GM12878 (cell line): ENCODE measurements around the gene CHRDL2. TPM values are rescaled to one million over a fixed set of nuclear protein-coding genes. Genes with fewer than 3 reads are reported as not detected.

Source experiments
- ATAC-seq: fragments of 200-7000 bp; cut with Tn5 transposase; 3 replicates; pipeline ENCODE4 v1.9.1; 2020; ENCODE audit warnings: mild to moderate bottlenecking, moderate library complexity
- BruUV-seq: library from RNA; stranded (reverse); fragments of 400-500 nt; replicated peaks from 2 replicates; lab custom pipeline; 2021; lab: Mats Ljungman, UMichigan
- CTCF ChIA-PET: fragments of 300-600 bp; sonication (Branson Sonifier 250); formaldehyde crosslinking; extraction: SDS; loops from one replicate; lab custom pipeline; 2021; ENCODE audit warnings: inconsistent platforms; lab: Yijun Ruan, JAX
- POLR2A ChIA-PET: fragments of 350-600 bp; formaldehyde crosslinking; extraction: SDS; loops from one replicate; lab custom pipeline; 2021; ENCODE audit warnings: inconsistent platforms; lab: Charles Lee
- RAD21 ChIA-PET: fragments of 300-600 bp; sonication (Branson Sonifier 250); formaldehyde crosslinking; loops from one replicate; lab custom pipeline; 2023; ENCODE audit warnings: antibody characterized with exemption; ENCODE audit not compliant: unreplicated experiment; lab: Charles Lee
- SMC1A ChIA-PET: fragments of 300-600 bp; sonication (Branson Sonifier 250); formaldehyde crosslinking; loops from one replicate; lab custom pipeline; 2023; ENCODE audit not compliant: unreplicated experiment, uncharacterized antibody; lab: Charles Lee
- DNase-seq: peaks from one replicate; pipeline ENCODE4 v3.0.0-alpha.2; 2011; ENCODE audit warnings: low read depth, low spot score
- FAIRE-seq: peaks from 3 replicates; lab custom pipeline; 2011; peaks lifted over from hg19 to GRCh38; lab: Jason Lieb, UNC
- H2AFZ ChIP-seq: 2 replicates; pipeline ENCODE4 v1.6.0; 2011; ENCODE audit warnings: low read depth, low read length, control low read depth; ENCODE audit not compliant: control insufficient read depth
- H3K27ac ChIP-seq: 2 replicates; pipeline ENCODE4 v1.5.1; 2011; ENCODE audit warnings: control low read depth; ENCODE audit not compliant: control insufficient read depth, insufficient read depth
- H3K27me3 ChIP-seq, 2 experiments: replicated peaks in 1 of 2; 2 replicates each; pipeline versions ENCODE4 v1.6.0 to v1.6.1; 2011; ENCODE audit warnings: low read length in 1 of 2; ENCODE audit not compliant: control insufficient read depth in 2 of 2, insufficient read depth in 2 of 2
- H3K36me3 ChIP-seq, 2 experiments: 2 replicates each; pipeline ENCODE4 v1.5.1; 2011; ENCODE audit warnings: low read length in 1 of 2; ENCODE audit not compliant: control insufficient read depth in 2 of 2, insufficient read depth in 2 of 2
- H3K4me1 ChIP-seq: 2 replicates; pipeline ENCODE4 v1.6.1; 2011; ENCODE audit warnings: mild to moderate bottlenecking, low read length, moderate library complexity, mixed read lengths; ENCODE audit not compliant: control insufficient read depth, insufficient read depth
- H3K4me2 ChIP-seq: 2 replicates; pipeline ENCODE4 v1.6.0; 2011; ENCODE audit warnings: control low read depth; ENCODE audit not compliant: control insufficient read depth, insufficient read depth
- H3K4me3 ChIP-seq: fragments of 200-600 bp; sonication (generic); 2 replicates; pipeline ENCODE4 v1.5.1; 2016
- H3K79me2 ChIP-seq: 2 replicates; pipeline ENCODE4 v1.6.0; 2011; ENCODE audit warnings: low read length; ENCODE audit not compliant: control insufficient read depth, insufficient read depth
- H3K9ac ChIP-seq: 2 replicates; pipeline ENCODE4 v1.8.0; 2011; ENCODE audit warnings: low read length, control low read depth, mixed read lengths; ENCODE audit not compliant: control insufficient read depth, insufficient read depth
- H3K9me3 ChIP-seq: replicated peaks from 3 replicates; pipeline ENCODE4 v1.5.1; 2011; ENCODE audit warnings: mild to moderate bottlenecking, low read length; ENCODE audit not compliant: control insufficient read depth, insufficient read depth
- H4K20me1 ChIP-seq: 2 replicates; pipeline ENCODE4 v1.6.0; 2011; ENCODE audit not compliant: control insufficient read depth, insufficient read depth
- BACH1 ChIP-seq: fragments of 450-650 bp; IDR thresholded peaks from 2 replicates; pipeline ENCODE4 v1.6.1; 2017; ENCODE audit warnings: mild to moderate bottlenecking, borderline replicate concordance
- CBX5 ChIP-seq: sonication (generic); IDR thresholded peaks from 2 replicates; pipeline ENCODE4 v1.6.1; 2016; ENCODE audit warnings: low read depth, moderate library complexity, mild to moderate bottlenecking, inconsistent platforms
- EP300 ChIP-seq, 2 experiments: fragments of 150-350 bp in 1 of 2; IDR thresholded peaks; 2 replicates each; pipeline ENCODE4 v1.6.1; 2011 to 2012; ENCODE audit warnings: low read depth in 2 of 2, low read length in 2 of 2, borderline replicate concordance in 1 of 2, improper control_type of control experiment in 1 of 2, inconsistent platforms in 1 of 2; ENCODE audit not compliant: control insufficient read depth in 1 of 2
- IRF4 ChIP-seq: IDR thresholded peaks from 2 replicates; pipeline ENCODE4 v1.6.1; 2011; ENCODE audit warnings: low read depth, low read length
- MAX ChIP-seq: IDR thresholded peaks from 2 replicates; pipeline ENCODE4 v1.6.1; 2012; ENCODE audit warnings: low read depth, low read length, improper control_type of control experiment
- TARDBP ChIP-seq: IDR thresholded peaks from 2 replicates; pipeline ENCODE4 v1.6.1; 2016; ENCODE audit warnings: borderline replicate concordance
- ZBTB40 ChIP-seq: fragments of 450-650 bp; IDR thresholded peaks from 2 replicates; pipeline ENCODE4 v1.6.1; 2016; ENCODE audit warnings: mild to moderate bottlenecking, moderate library complexity, borderline replicate concordance
- WGBS: methylation state at CpG from one replicate; pipeline ENCODE4 v1.1.6; 2016; ENCODE audit warnings: low lambda C conversion rate; ENCODE audit not compliant: insufficient replicate concordance, insufficient coverage; ENCODE audit errors: missing lambda C conversion rate; 5-methylcytosine and 5-hydroxymethylcytosine counted together
- in situ Hi-C: fragments of 300-500 bp; cut with MboI; formaldehyde crosslinking; loops from 9 replicates; pipeline ENCODE4 v1.14.3; 2018; ENCODE audit warnings: mixed read lengths
- intact Hi-C: fragments of 100-400 bp; cut with micrococcal nuclease; formaldehyde crosslinking; loops from one replicate; pipeline ENCODE4 v1.14.2; 2022; ENCODE audit not compliant: unreplicated experiment
- polyA plus RNA-seq, 11 experiments: library from polyadenylated mRNA; depleted of rRNA in 4 of 11; unstranded in 6 of 11; stranded (reverse) in 5 of 11; fragments of >200 nt; fragmentation: Nextera tagmentation in 4 of 11; fragmentation: Illumina TruSeq in 1 of 11; extraction: Ambion mirVana in 4 of 11; extraction: Trizol in 1 of 11; gene quantifications; 1 replicate in 1 of 11; 2 replicates in 10 of 11; pipeline versions ENCODE4 v1.2.1 to v1.2.3, GENCODE V29; 2011 to 2016; ENCODE audit warnings: inconsistent platforms in 2 of 11, missing spikeins in 2 of 11, low read depth in 1 of 11
- total RNA-seq, 4 experiments: library from RNA; depleted of rRNA in 3 of 4; stranded (reverse); fragments of >200 nt in 3 of 4; fragmentation: Illumina TruSeq in 1 of 4; extraction: Trizol in 1 of 4; gene quantifications; 2 replicates each; pipeline versions ENCODE4 v1.2.1 to v1.2.3, GENCODE V29; 2013 to 2021
- TF ChIP-seq, protein P1 (sequence below): fragments of 450-650 bp; IDR thresholded peaks from 2 replicates; pipeline ENCODE4 v1.6.1; 2018; ENCODE audit warnings: borderline replicate concordance, mild to moderate bottlenecking; ENCODE audit not compliant: partially characterized antibody

The CHRDL2 gene
- total and polyA plus RNA-seq, 10 of the 15 experiments (the other 5 are each of a cell fraction or from before 2014, with no cell fraction given) = not detected

GRCh38 chr11:74736031-74736430 is 4.8 kb upstream of the CHRDL2 start:
- H2AFZ ChIP-seq = no peak overlapping the region
- intact Hi-C loops = loop anchor here (5.0 kb wide), 1 partner anchor 34 kb away; no protein-coding TSS in a partner anchor
- H4K20me1 ChIP-seq = no peaks in the 10 kb centered on the region; the same call in 1 of the 2 replicates
- TF ChIP-seq TARDBP = no peak
- TF ChIP-seq MAX = no peak
- FAIRE-seq = no peak
- in situ Hi-C loops = no loop called here
- CTCF ChIA-PET = interaction anchor here (1.0 to 2.5 kb wide), 2 partner anchors 33 to 513 kb away, joined by 3 to 7 read pairs; no protein-coding TSS in a partner anchor
- DNase-seq = no peak
- no peaks in the 10 kb centered on the region for H3K9me3 ChIP-seq
- POLR2A ChIA-PET = no interaction called here
- H3K4me1 ChIP-seq = no peaks in the 10 kb centered on the region
- ATAC-seq = no peak
- SMC1A ChIA-PET = no interaction called here
- peaks cover 2 to 9% of the 10 kb centered on the region in 2 experiments; a peak in 3 of 4 replicates for H3K27me3 ChIP-seq
- no peak overlapping the region for H3K4me2 ChIP-seq
- RAD21 ChIA-PET = no interaction called here
- H3K9ac ChIP-seq = no peak overlapping the region
- H3K4me3 ChIP-seq = no peak overlapping the region
- no peaks in the 10 kb centered on the region for H3K36me3 ChIP-seq
- no peaks in the 10 kb centered on the region for H3K79me2 ChIP-seq
- no peak overlapping the region for H3K27ac ChIP-seq
- WGBS = 0% methylated on average over 2 of the region's 2 CpGs
- BruUV-seq = no TSS peak

DNA sequence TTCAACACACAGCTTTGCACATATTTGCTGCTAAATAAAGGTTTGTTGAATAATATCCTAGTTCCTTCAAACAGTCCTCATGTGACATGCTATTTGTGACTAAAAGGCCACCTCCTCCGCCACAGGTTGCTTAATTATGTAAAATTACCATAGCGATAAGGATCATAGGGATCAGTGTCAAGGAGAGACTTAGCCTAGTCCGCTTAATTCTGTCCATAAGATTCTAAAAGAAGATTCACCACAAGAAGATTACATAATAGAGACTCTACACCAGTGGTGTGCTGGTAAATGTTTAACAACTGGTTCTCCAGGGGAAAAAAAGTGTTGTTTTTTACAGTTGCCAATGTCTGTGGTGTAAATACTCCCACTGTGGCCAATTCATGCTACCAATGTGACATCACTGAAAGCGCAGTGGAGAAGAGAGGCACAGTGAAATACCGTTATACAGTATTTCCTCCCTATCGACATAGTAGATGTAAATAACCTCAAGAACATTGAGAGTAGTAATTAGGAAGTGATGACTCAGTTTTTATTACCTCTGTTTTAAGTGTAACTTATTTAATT is 4.2 kb upstream of the CHRDL2 start:
- no peak for ATAC-seq
- TF ChIP-seq EP300 (IDR thresholded peaks at IDR 0.05; ENCODE audit: borderline replicate concordance in 1 of 2, control insufficient read depth in 1 of 2, low read depth in 2 of 2, low read length in 2 of 2) (no peak), ZBTB40 (no peak), IRF4 (no peak), CBX5 (no peak), BACH1 (no peak)
- TF ChIP-seq, protein P1, sequence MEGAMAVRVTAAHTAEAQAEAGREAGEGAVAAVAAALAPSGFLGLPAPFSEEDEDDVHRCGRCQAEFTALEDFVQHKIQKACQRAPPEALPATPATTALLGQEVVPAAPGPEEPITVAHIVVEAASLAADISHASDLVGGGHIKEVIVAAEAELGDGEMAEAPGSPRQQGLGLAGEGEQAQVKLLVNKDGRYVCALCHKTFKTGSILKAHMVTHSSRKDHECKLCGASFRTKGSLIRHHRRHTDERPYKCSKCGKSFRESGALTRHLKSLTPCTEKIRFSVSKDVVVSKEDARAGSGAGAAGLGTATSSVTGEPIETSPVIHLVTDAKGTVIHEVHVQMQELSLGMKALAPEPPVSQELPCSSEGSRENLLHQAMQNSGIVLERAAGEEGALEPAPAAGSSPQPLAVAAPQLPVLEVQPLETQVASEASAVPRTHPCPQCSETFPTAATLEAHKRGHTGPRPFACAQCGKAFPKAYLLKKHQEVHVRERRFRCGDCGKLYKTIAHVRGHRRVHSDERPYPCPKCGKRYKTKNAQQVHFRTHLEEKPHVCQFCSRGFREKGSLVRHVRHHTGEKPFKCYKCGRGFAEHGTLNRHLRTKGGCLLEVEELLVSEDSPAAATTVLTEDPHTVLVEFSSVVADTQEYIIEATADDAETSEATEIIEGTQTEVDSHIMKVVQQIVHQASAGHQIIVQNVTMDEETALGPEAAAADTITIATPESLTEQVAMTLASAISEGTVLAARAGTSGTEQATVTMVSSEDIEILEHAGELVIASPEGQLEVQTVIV = no peak

More for the DNA sequence above, 4.2 kb upstream of the CHRDL2 start:
- Histone ChIP-seq H3K9ac (no peak overlapping the region), H3K4me2 (no peak overlapping the region), H3K27me3 (peaks cover 6 to 13% of the 10 kb centered on the region in 2 experiments), H3K4me3 (no peak overlapping the region), H3K9me3 (no peaks in the 10 kb centered on the region), H3K79me2 (no peaks in the 10 kb centered on the region), H3K36me3 (no peaks in the 10 kb centered on the region), H2AFZ (no peak overlapping the region), H3K4me1 (no peaks in the 10 kb centered on the region), H4K20me1 (no peaks in the 10 kb centered on the region; the same call in 1 of the 2 replicates), H3K27ac (no peak overlapping the region)
- 52% methylated on average over 6 of the region's 6 CpGs for WGBS
- in situ Hi-C loops = no loop called here
- BruUV-seq = no TSS peak
- FAIRE-seq = no peak
- ChIA-PET SMC1A (interaction anchor here (1.6 kb wide), 1 partner anchor 9 kb away, joined by 5 read pairs; no protein-coding TSS in a partner anchor), CTCF (interaction anchor here (0.9 to 2.5 kb wide), 4 partner anchors 10 to 513 kb away, joined by 3 to 11 read pairs (median 5); no protein-coding TSS in a partner anchor), POLR2A (no interaction called here), RAD21 (interaction anchor here (1.3 kb wide), 1 partner anchor 33 kb away, joined by 3 read pairs; no protein-coding TSS in a partner anchor)
- intact Hi-C loops = loop anchor here (5.0 kb wide), 1 partner anchor 33 kb away; no protein-coding TSS in a partner anchor
- DNase-seq = no peak
